GM18526 (cell line): ENCODE data around the gene FAM13A.

Experiments
- POLR2A ChIP-seq: IDR thresholded peaks from 3 replicates; pipeline ENCODE4 v1.6.1; 2011; ENCODE audit not compliant: insufficient read length; ENCODE audit errors: extremely low read depth

The FAM13A gene

GRCh38 chr4:89055157-89056080 lies 1.6 kb downstream of the FAM13A start:
- TF ChIP-seq POLR2A = no peak

DNA sequence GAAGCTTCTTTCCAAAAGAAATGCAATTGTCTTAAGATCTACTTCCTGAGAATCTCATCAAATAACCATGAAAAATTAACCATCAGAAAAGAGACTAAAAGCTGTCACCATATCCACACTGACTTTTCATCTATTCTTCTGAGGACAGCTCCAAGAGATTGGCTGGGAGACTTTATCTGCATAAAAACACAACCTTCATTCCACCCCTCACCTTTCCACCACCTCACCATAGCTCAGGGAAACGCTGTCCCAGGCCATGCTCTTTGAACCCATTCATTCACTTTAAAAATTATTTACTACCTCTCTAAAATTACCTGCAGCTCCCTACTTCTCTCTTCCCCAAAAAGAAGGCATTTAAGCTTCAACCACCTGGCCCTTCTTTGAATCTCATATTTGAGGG lies 2.4 kb downstream of the FAM13A start:
- TF ChIP-seq POLR2A = no peak

GRCh38 chr4:89049853-89050252 lies 7.1 kb downstream of the FAM13A start:
- no peak for TF ChIP-seq POLR2A

DNA sequence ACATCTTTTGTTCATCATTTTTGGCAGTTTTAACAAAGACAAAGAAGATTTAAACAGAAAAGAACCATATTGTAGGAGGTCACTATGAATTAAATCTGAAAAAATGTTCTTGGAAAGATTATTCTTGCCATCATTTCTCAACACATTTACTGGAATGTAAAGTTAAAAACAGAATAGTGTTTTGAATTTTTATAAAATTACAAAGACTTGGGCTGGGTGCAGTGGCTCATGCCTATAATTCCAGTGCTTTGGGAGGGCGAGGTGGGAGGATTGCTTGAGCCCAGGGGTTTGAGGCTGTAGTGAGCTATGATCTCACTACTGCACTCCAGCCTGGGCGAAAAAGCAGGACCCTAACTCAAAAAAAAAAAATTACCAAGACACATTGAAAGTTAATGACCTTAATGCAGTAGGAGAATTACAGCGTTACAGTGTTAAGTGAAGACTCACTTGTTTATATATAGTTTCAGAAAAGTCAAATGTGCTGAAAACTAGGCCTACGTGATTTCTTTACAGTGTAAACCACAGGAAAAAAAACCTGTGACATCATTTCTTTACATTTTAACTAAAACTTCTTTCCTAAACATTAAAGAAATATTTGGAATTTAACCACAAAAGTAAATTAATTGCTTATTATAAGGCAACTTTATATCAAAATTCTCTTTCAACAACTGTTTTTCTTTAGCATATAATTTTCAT lies 7.9 kb downstream of the FAM13A start:
- TF ChIP-seq POLR2A = no peak

GRCh38 chr4:89044147-89044900 lies 12.7 kb downstream of the FAM13A start:
- TF ChIP-seq POLR2A = no peak

DNA sequence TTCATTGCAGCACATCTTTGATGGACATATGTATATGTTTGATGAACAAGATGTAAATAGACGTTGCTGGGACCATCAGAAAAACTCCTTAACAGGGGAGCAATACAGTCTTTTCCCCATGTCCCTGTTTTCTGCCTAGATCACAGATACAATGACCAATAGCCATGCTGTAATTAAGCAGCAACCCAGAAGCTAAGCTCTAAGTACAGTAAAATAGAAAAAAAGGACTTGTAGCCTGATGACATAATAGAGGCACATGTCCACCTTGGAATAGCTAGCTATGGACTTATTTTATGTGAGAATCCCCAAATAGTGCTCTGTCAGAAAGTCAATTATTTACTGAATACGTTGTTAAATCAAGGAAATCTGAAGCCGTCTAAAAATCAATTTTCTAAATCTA lies 14.9 kb downstream of the FAM13A start:
- no peak for TF ChIP-seq POLR2A

DNA sequence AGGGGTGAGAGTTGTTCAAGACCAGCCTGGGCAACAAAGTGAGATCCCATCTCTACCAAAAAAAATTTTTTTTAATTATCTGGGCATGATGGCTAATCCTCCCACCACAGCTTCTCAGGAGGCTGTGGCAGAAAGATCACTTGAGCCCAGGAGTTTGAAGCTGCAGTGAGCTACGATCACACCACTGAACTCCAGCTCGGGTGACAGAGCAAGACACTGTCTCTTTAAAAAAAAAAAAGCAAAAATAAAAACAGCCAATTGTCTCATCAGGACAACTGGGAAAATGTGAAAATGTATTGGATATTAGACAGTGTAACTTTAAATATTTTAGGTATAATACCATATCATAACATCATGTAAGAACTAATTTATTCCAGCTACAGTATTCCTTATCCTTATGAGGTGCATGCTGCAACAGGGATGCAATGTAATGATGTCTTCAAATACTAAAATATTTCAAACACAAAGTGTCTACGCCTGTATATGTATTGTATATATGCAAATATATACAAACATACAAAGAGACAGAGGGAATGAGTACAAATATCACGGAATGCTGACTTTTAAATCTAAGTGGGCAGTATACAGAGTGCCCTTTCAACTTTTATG lies 17.2 kb downstream of the FAM13A start:
- TF ChIP-seq POLR2A = no peak

- no peak for TF ChIP-seq POLR2A
Measured at GRCh38 chr4:89036535-89036934, 20.4 kb downstream of the FAM13A start.

- no peak for TF ChIP-seq POLR2A
Measured at GRCh38 chr4:89031272-89031671, 25.7 kb downstream of the FAM13A start.

DNA sequence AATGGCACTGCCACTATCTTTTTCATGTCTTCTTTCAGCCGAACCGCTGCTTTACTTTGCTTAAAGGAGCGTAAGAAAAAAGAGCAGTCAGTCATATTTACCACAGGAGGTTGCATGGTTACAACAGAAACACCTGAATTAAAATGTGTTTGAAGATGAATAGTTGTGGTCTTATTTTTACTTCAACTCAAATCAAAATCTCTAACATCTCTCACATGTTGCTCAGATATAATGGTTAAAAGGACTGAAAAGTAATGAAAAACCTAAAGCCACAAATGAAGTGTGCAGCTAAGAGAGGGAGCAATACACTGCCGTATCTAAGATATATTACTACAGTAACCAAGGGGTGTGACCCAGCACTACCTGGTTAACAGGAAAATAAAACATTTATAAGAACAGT lies 27.4 kb downstream of the FAM13A start:
- no peak for TF ChIP-seq POLR2A

GRCh38 chr4:89026542-89026941 lies 30.4 kb downstream of the FAM13A start:
- TF ChIP-seq POLR2A = no peak

DNA sequence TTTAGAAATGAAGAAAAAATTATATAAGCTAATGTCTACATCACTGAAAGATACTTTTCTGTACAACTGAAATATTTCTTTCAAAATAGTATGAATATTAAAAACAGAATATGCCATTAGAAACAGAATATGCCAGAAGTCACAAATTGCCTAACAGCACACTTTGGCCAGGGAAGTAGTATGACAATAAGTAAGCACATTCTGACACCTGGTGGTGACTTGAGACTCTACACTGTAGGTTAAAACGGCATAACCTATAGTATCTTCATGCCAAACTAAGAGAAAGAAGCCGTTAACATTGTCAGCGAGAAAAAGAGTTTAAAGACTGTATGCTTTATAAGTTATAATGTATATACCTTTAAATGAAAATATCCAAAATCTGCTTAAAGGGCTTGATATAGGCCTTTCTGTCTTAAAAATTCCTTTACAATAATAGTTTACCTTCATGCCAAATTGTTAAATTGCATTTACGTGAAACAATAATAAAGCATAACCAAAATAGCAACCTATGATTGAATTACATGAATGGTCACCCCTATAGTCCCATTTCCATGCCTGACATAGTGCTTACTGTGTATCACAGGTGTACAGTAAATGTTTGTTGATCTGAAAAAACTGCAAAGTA lies 32.8 kb downstream of the FAM13A start:
- no peak for TF ChIP-seq POLR2A

GRCh38 chr4:89023140-89023539 lies 33.8 kb downstream of the FAM13A start:
- no peak for TF ChIP-seq POLR2A

DNA sequence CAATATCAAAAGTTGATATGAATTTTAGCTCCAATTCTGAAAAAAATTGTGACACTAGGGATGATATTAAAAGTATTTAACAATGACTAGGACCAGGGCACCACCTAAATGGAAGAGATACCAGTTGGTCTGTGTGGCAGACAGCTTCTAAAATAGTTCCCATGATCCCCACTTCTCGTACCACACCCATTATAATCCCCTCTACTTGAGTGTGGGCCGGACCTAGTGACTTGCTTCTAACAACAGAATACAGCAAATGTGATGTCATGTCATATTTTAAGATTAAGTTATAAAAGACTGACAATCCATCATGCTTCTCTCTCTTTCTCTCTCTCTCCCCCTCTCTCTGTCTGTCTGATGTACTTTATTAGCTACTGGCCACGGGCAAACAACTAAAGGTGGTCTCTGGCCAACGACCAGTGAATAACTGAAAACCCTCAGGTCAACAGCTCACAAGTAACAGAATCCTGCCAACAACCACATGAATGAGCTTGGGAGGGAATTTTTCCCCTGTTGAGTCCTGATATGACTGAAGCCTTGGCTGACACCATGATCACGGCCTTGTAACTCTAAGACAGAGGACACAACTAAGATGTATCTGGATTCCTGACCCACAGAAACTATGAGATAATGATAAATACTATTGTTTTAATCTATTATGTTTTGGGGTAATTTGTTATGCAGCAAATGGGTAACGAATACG lies 34.4 kb downstream of the FAM13A start:
- TF ChIP-seq POLR2A = no peak
